T47D (cell line): ENCODE results near the gene LRBA.

Source experiments
- DNase-seq, 2 experiments: peaks; one replicate each; pipeline versions ENCODE4 v3.0.0 to v3.0.0-alpha.2; 2011 to 2012; ENCODE audit warnings: low read depth in 1 of 2, low spot score in 1 of 2
- JUND ChIP-seq: IDR thresholded peaks from 2 replicates; pipeline ENCODE4 v1.6.1; 2012; ENCODE audit warnings: low read depth
- in situ Hi-C: cut with HindIII; loops from 2 replicates; pipeline ENCODE4 v1.10.0; 2016; ENCODE audit warnings: low sequenced_read_pairs, low pct_unique_long_range_greater_than_20kb

The LRBA gene

DNA sequence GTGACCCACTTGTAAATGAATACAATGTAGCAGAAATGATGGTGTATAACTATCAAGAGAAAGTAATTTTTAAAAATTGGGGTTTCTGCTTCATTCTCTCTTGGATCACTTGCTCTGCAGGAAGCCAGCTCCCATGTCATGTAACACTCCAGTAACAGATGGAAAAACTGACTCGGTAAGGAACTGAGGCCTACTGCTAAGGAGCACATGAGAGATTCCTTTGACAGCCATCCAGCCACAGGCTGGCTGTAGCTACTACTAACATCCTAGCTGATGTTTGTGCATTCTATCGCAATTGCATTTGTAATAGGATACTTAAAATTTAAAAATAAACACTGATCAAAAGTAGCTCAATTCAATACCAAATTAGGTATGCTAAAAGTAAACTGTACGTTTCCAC, 535.4 kb downstream of the LRBA start:
- TF ChIP-seq JUND: no peak
- no peak for DNase-seq
- in situ Hi-C loops: no loop called here

DNA sequence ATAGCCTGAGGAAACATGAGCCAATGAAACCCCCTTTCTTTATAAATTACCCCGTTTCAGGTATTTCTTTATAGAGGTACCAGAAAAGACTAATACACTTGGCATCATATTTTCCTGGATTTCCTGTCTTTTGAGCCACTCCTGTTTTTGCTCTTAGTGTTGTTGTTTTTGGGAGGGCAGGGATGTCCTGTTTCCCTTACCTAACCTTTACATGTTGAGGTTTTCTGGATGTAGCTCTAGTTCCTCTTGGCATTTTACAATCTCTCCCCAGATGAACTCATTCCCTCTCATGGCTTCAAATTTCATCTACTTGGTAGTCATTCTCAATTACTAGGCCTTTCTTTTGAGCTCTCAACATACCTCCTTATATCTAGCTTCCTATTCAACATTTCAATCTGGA, 537.2 kb downstream of the LRBA start:
- no peak for TF ChIP-seq JUND
- no peak for DNase-seq
- in situ Hi-C loops: no loop called here

DNA sequence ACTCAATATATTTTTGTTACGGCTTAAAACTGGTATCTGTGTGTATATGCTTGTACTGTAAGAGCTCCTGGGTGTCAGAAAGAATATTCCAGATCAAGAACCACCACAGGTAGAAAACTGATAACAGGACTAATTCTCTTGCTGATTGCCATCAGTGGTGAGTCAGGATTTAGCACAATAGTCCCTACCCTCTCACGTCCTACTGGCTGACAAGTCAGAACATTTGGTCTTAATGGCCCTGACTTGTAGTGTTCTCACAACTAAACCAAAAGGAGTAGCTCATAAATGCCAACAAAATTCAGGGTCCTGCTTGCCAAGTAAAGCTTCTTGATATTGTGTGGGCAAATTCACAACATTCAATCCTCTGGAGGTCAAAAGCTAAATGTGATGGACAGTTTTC, 538.3 kb downstream of the LRBA start:
- DNase-seq: no peak
- in situ Hi-C loops: no loop called here
- no peak for TF ChIP-seq JUND

DNA sequence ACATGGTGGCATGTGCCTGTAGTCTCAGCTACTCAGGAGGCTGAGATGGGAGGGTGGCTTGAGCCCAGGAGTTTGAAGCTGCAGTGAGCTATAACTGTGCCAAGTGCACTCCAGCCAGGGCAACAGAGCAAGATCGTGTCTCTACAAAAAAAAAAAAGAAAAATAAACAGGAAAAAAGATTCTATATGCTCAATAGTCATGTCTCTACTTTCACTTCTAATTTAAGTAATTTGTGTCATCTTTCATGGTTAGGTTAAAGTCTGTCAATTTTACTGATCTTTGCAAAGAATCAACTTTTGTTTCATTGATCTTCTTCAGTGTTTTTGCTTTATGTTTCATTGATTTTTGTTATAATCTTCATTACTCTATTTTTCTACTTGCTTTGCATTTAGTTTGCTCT, 539.3 kb downstream of the LRBA start:
- no peak for TF ChIP-seq JUND
- in situ Hi-C loops: no loop called here
- no peak for DNase-seq

DNA sequence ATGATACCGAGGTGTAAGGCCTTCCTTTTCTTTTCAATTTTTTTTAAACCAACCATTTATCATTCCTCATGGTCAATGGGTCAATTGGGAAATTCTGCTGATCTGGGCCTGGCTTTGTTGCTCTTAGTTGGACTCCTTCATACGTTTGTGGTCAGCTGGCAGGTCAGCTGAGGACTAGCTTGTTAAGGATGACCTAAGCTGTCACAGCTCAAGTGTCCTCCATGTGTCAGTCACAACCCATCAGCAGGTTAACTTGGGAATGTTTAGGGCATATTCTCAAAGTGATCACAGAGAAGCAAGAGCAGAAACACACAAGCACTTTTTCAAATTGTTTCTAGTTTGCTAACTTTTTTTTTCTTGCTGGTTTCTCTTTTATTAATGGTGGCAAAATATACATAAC, 550.6 kb downstream of the LRBA start:
- in situ Hi-C loops: no loop called here
- no peak for TF ChIP-seq JUND
- DNase-seq: no peak

DNA sequence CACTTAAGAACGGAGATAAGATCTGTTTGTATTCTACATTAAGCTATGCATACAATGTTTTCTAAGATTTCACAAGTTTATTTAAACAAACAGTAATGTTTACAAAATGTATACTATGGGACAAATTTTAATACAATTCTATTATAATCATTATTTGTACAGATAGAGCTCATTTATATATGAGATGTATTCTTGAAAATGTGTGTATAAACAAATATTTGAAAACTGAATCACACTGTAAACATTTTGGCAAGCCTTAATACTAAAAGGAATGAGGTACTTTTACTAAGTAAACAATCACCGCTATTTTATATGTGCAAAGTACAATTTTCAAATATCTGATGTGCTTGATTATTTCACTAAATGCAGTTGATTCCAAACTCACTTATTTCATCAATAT, 552.3 kb downstream of the LRBA start:
- TF ChIP-seq JUND: no peak; the same call in 1 of the 2 replicates
- DNase-seq: peak in 1 of 2 experiments; percentile 42
- in situ Hi-C loops: no loop called here

DNA sequence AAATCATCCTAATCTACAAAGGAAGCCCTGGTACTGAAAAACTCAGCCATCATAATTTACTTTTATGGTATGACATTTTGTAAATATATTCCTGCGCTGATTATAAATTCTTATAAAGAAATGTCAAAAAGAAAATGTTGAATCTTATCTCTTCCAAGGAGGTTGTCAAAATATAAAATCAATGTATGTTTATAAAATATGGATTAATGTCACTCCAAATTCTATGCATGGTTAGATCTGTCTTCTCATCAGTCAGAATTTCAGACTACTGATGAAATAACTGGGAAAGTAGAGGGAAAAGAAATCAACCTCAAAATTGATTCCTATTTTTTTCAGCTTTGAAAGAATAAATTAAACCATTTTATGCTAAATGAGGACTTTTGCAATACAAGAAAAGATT, 553.1 kb downstream of the LRBA start:
- DNase-seq: no peak
- no peak for TF ChIP-seq JUND
- in situ Hi-C loops: no loop called here

DNA sequence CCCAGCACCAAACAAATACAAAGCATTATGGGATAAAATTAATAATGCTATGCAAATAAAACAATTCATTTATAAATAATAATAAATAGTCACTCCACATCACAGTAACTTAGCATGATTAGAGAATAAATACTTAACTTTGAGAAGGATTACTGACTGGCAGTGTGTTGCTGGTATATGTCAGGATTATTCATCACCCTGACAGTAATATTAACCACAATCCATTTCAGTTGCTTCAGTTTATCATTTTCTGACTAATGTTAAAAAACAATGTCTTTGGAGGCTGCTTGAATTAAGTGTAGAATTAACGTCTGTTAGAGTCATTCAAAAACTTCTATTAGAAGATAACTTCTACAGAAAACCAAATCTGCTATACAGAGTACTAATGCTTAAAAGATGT, 557.3 kb downstream of the LRBA start:
- no peak for DNase-seq
- TF ChIP-seq JUND: no peak
- in situ Hi-C loops: no loop called here

DNA sequence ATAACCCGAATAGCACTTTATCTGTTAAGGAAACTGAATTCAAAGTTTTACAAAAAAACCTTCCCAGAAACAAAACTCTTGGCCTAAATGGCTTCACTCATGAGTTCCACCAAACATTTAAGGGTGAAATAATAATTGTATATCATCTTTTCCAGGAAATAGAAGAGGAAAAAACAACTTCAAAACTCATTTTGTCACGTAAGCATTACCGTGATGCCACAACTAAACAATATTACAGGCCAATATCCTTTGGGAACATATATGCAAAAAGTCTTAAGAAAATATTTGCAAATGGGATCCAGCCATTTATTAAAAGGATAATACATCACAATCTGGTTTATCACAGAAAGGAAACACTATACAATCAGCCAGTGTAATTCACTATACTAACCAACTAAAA, 563.2 kb downstream of the LRBA start:
- in situ Hi-C loops: no loop called here

DNA sequence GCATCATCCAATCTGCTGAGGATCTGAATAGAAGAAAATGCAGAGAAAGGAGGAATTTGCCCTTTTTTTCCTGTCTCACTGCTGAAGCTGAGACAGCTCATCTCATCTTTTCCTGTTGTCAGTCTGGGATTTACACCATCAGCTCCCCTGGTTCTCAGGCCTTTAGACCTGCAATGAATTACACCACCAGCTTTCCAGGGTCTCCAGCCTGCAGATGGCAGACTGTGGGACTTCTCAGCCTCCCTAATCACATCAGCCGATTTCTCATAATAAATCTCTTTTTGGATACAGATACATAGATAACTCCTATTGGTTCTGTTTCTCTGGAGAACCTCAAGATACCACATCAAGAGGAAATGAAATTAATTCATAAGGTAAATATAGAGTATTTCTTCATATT, 567.7 kb downstream of the LRBA start:
- in situ Hi-C loops: no loop called here
- TF ChIP-seq JUND: no peak
- no peak for DNase-seq

More for the DNA sequence above, 563.2 kb downstream of the LRBA start:
- TF ChIP-seq JUND: no peak
- DNase-seq: no peak

DNA sequence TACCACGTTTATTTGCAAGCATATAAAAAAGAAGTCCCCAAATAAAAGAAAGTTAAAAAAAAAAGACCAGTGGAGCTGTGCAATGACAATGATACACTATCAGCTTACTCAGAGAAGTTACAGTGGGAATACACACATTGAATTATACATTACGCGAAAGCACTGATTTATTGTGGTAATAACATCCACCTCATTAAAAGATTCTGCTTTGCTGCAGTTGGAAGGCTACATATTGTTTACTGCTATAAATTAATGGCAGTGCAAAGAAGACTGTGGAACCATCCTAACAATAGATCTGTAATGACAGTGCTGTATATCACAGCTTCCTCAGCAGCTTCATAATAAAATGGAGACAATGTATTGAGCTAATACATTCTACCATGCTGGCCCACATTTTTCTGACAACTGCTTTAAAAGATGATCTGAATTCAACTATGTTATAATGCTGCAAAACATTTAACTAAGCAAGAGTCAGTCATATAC, 575.6 kb downstream of the LRBA start:
- DNase-seq: no peak
- in situ Hi-C loops: no loop called here
- TF ChIP-seq JUND: no peak

DNA sequence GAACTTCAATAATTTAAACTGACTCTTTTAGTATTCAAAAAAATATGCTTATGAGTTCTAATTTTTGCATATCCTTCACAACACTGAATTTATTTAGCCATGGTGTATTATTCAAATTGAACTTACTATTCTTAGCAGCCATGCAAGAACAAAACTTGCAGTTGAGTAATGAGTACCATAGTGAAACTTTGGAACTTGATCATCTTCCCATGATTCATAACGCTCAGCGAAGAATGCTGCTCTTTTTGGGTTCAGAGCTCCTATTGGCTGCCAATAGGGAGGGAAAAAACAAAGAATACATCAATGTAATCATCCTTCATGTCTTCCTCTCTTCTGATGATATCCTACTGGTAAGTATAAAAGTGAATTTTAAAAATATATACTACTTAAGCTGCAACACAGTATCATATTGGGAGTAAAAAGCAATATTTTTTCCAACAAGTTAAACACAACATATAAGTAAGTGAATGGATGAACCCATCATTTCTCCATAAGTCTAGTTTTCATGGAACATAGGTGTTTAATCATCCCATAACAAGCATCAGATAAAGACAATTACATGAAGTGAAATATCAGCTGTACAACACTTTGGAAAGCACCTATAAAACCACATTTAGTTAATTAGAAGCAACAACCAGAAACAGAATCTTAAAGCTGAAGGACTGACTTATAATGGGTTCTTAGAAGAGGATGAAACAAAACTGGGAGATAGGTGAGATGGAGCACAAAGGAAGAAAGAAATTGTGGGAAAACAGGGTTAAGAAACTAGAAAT, 578.3 kb downstream of the LRBA start:
- no peak for TF ChIP-seq JUND
- no peak for DNase-seq
- in situ Hi-C loops: no loop called here

DNA sequence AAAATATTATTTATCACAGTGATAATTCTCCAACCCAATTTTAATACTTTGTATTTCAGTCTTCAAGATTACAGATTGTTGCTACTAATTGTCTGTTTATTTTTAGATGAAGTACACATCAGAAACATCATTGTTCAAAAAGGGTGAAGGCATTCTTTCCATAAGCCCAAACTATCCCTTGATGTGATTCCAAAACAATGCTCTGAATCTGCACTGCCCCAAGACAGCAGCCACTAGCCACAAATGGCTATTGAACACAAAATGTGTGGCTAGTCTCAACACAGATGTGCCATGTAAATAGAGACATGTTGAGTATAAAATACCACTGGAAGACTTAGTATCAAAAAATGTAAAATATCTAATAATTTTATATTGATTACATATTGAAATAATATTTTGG, 583.9 kb downstream of the LRBA start:
- no peak for DNase-seq
- in situ Hi-C loops: no loop called here
- no peak for TF ChIP-seq JUND

DNA sequence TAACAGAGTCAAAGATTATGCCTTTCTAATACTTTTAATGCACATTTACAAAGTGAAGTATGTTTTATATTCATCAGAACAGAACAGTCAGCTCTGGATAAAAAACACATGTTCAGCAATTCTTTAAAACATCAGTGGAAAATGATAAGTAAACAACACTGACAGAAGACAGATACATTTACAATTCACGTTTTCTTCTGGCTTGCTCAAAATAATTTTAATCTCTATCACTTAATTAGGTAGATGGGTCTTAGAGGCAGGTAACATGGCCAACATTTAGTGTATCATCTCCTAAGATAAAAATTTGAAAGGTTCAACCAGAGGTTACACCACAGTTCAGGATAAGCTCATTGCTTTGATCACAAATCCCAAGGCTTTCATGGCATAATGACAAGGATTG, 589.9 kb downstream of the LRBA start:
- in situ Hi-C loops: no loop called here
- TF ChIP-seq JUND: no peak
- DNase-seq: no peak
